ENCODE data around the gene TMEM121. TPM values are rescaled to one million over a fixed set of nuclear protein-coding genes. Genes with fewer than 3 reads are reported as not detected.
A peak's percentile ranks its signal among the peaks of the same experiment; 100 is the strongest.
"Not testable (repeated sequence)": the region's sequence is repeated elsewhere in the genome, so short reads cannot be mapped to it uniquely, and the experiment has no call there.

Gene TMEM121
- total RNA-seq, 1 experiment from 2014 or later = 33.6 TPM

DNA sequence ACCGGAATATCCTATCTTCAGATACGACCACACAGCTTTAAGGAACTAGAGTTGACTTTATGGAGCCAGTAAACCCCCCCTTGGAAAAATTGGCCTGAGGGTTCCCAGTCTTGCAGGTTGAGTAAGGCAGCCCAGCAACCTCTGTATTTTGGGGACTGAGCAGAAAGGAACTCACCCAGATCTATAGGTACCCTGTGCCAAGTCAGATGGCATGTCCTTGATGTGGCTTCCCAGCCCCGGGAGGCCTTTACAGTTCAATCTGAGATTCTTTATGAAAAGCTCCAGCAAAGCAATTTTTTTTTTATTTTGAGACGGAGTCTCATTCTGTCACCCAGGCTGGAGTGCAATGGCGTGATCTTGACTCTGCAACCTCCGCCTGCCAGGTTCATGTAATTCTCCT, 27.6 kb downstream of the TMEM121 start:
- BruUV-seq (replicated peaks) = no TSS peak
- Histone ChIP-seq H3K9me3 (ENCODE audit: low read length) (no peaks in the 10 kb centered on the region), H3K4me2 (ENCODE audit: low read length) (no peak overlapping the region), H3K9me2 (replicated peaks; ENCODE audit: low read length) (no peaks in the 10 kb centered on the region), H3K79me2 (ENCODE audit: low read length) (no peaks in the 10 kb centered on the region), H3K4me3 (ENCODE audit: low read length) (no peak overlapping the region), H3K27ac (ENCODE audit: low read length) (no peak overlapping the region), H3K4me1 (ENCODE audit: insufficient read depth, low read length) (no peaks in the 10 kb centered on the region), H4K20me1 (ENCODE audit: low read length) (no peaks in the 10 kb centered on the region), H3K36me3 (ENCODE audit: low read depth, low read length) (no peaks in the 10 kb centered on the region), H3K27me3 (ENCODE audit: low read length) (no peaks in the 10 kb centered on the region), H3K9ac (ENCODE audit: low read length) (no peak overlapping the region), H3F3A (ENCODE audit: low read length, unreplicated experiment) (no peaks in the 10 kb centered on the region), H2AFZ (ENCODE audit: low read length) (no peak overlapping the region)
- intact Hi-C loops (cut with micrococcal nuclease) = loop anchor here (10.0 kb wide), 1 partner anchor 391 kb away; no protein-coding TSS in a partner anchor
- ATAC-seq (no peak), DNase-seq (no peak)
- POLR2A ChIA-PET (ENCODE audit: unreplicated experiment) = no interaction called here
- CTCF ChIA-PET = no interaction called here
- no peak for TF ChIP-seq CTCF (conservative IDR thresholded peaks at IDR 0.05; ENCODE audit: low read depth, low read length)
- TF ChIP-seq EZH2phosphoT487 (IDR thresholded peaks at IDR 0.05; ENCODE audit: borderline replicate concordance, low read length) = no peak
- no peak for TF ChIP-seq EZH2 (IDR thresholded peaks at IDR 0.05; ENCODE audit: low read length, unreplicated experiment)

DNA sequence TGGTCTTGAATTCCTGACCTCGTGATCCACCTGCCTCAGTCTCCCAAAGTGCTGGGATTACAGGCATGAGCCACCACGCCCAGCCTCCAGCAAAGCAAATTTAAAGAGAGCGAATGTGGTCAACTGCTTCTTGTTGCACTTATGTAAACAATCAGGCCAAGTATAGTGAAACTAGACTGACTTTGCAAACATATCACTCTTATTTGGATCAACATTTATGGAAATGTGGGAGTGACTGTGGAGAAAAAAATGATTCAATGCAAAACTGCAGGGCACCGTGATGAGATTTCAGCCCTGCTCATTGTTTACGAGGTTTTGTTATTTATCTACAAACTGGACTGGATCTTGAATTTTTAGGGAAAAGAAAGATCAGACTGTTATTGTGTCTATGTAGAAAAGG, 28.1 kb downstream of the TMEM121 start:
- intact Hi-C loops (cut with micrococcal nuclease) = loop anchor here (10.0 kb wide), 1 partner anchor 390 kb away; no protein-coding TSS in a partner anchor
- no peaks in the 10 kb centered on the region for H3K9me3 ChIP-seq (ENCODE audit: low read length)
- no peaks in the 10 kb centered on the region for H3K27me3 ChIP-seq (ENCODE audit: low read length)
- no peak overlapping the region for H3K4me3 ChIP-seq (ENCODE audit: low read length)
- H3K9me2 ChIP-seq (replicated peaks; ENCODE audit: low read length) = no peaks in the 10 kb centered on the region
- no peaks in the 10 kb centered on the region for H3K36me3 ChIP-seq (ENCODE audit: low read depth, low read length)
- no peaks in the 10 kb centered on the region for H4K20me1 ChIP-seq (ENCODE audit: low read length)
- DNase-seq (no peak), ATAC-seq (0 out of 2 replicates have a peak, but pooled peaks have one; percentile 11)
- no peaks in the 10 kb centered on the region for H3F3A ChIP-seq (ENCODE audit: low read length, unreplicated experiment)
- H3K4me2 ChIP-seq (ENCODE audit: low read length) = no peak overlapping the region
- no peak overlapping the region for H3K27ac ChIP-seq (ENCODE audit: low read length)
- no peak overlapping the region for H3K9ac ChIP-seq (ENCODE audit: low read length)
- H3K4me1 ChIP-seq (ENCODE audit: insufficient read depth, low read length) = no peaks in the 10 kb centered on the region
- no peak overlapping the region for H2AFZ ChIP-seq (ENCODE audit: low read length)
- no peaks in the 10 kb centered on the region for H3K79me2 ChIP-seq (ENCODE audit: low read length)
- BruUV-seq (replicated peaks) = no TSS peak
- ChIA-PET POLR2A (ENCODE audit: unreplicated experiment) (no interaction called here), CTCF (no interaction called here)
- TF ChIP-seq EZH2phosphoT487 (IDR thresholded peaks at IDR 0.05; ENCODE audit: borderline replicate concordance, low read length) (no peak), CTCF (conservative IDR thresholded peaks at IDR 0.05; ENCODE audit: low read depth, low read length) (no peak), EZH2 (IDR thresholded peaks at IDR 0.05; ENCODE audit: low read length, unreplicated experiment) (no peak)

DNA sequence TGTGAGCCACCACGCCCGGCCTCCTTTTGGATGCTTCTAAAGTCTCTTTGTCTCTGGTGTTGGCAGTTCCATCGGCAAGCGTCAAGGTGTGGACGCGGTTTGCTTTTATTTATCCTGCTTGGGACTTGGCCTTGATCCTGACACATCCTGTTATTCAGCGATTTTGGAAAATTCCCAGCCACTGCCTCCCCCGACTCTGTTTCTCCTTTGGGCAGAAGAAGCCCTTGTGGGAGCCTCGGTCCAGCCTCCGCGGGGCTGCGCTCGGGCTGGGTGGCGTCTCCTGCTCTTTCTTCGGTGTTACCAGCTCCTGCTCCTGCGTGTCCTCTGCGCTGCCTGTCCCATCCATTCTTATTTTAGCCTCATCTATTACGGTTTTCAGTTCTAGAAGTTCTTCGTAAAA, 31.3 kb downstream of the TMEM121 start:
- H3K27ac ChIP-seq (ENCODE audit: low read length); H3F3A ChIP-seq (ENCODE audit: low read length, unreplicated experiment); H3K4me2 ChIP-seq (ENCODE audit: low read length); H3K9me2 ChIP-seq (replicated peaks; ENCODE audit: low read length); POLR2A ChIA-PET (ENCODE audit: unreplicated experiment); H3K79me2 ChIP-seq (ENCODE audit: low read length); H3K4me3 ChIP-seq (ENCODE audit: low read length); ATAC-seq; H3K27me3 ChIP-seq (ENCODE audit: low read length); H3K36me3 ChIP-seq (ENCODE audit: low read depth, low read length); H3K9me3 ChIP-seq (ENCODE audit: low read length); CTCF ChIA-PET; H4K20me1 ChIP-seq (ENCODE audit: low read length); H3K9ac ChIP-seq (ENCODE audit: low read length); BruUV-seq (replicated peaks); DNase-seq; H2AFZ ChIP-seq (ENCODE audit: low read length); H3K4me1 ChIP-seq (ENCODE audit: insufficient read depth, low read length): not testable (repeated sequence)
- intact Hi-C loops (cut with micrococcal nuclease) = loop anchor here (10.0 kb wide), 1 partner anchor 387 kb away; no protein-coding TSS in a partner anchor

GRCh38 chr14:105558449-105559154, 32.2 kb downstream of the TMEM121 start:
- H3K36me3 ChIP-seq (ENCODE audit: low read depth, low read length); H3K9ac ChIP-seq (ENCODE audit: low read length); BruUV-seq (replicated peaks); H3K4me3 ChIP-seq (ENCODE audit: low read length); DNase-seq; H2AFZ ChIP-seq (ENCODE audit: low read length); H3K27me3 ChIP-seq (ENCODE audit: low read length); H3K9me3 ChIP-seq (ENCODE audit: low read length); H3K9me2 ChIP-seq (replicated peaks; ENCODE audit: low read length); POLR2A ChIA-PET (ENCODE audit: unreplicated experiment); CTCF ChIA-PET; H3K4me2 ChIP-seq (ENCODE audit: low read length); H3K4me1 ChIP-seq (ENCODE audit: insufficient read depth, low read length); H3K27ac ChIP-seq (ENCODE audit: low read length); ATAC-seq; H3K79me2 ChIP-seq (ENCODE audit: low read length); H4K20me1 ChIP-seq (ENCODE audit: low read length); H3F3A ChIP-seq (ENCODE audit: low read length, unreplicated experiment): not testable (repeated sequence)
- intact Hi-C loops (cut with micrococcal nuclease) = loop anchor here (10.0 kb wide), 1 partner anchor 386 kb away; no protein-coding TSS in a partner anchor

- H3K4me2 ChIP-seq (ENCODE audit: low read length); H3K9ac ChIP-seq (ENCODE audit: low read length); CTCF ChIA-PET; H3K9me3 ChIP-seq (ENCODE audit: low read length); H3K79me2 ChIP-seq (ENCODE audit: low read length); DNase-seq; H3K4me3 ChIP-seq (ENCODE audit: low read length); H3F3A ChIP-seq (ENCODE audit: low read length, unreplicated experiment); H3K27ac ChIP-seq (ENCODE audit: low read length); POLR2A ChIA-PET (ENCODE audit: unreplicated experiment); H4K20me1 ChIP-seq (ENCODE audit: low read length); H3K9me2 ChIP-seq (replicated peaks; ENCODE audit: low read length); H3K27me3 ChIP-seq (ENCODE audit: low read length); H3K4me1 ChIP-seq (ENCODE audit: insufficient read depth, low read length); H2AFZ ChIP-seq (ENCODE audit: low read length); H3K36me3 ChIP-seq (ENCODE audit: low read depth, low read length); BruUV-seq (replicated peaks): not testable (repeated sequence)
- ATAC-seq = peak; percentile 51
- intact Hi-C loops (cut with micrococcal nuclease) = loop anchor here (10.0 kb wide), 1 partner anchor 385 kb away; no protein-coding TSS in a partner anchor
Measured at GRCh38 chr14:105559384-105560047, 33.1 kb downstream of the TMEM121 start.

Measured in PC-3 (cell line).